Astrocyte (in vitro differentiated cells and primary cell): ENCODE data around the gene PRKCA.

ENCODE experiments used
- CTCF ChIP-seq: IDR thresholded peaks from 2 replicates; pipeline ENCODE4 v1.5.1; 2011; ENCODE audit warnings: low read depth, mild to moderate bottlenecking, inconsistent platforms, low read length, moderate library complexity; ENCODE audit not compliant: insufficient read depth
- EZH2 ChIP-seq: IDR thresholded peaks from 2 replicates; pipeline ENCODE4 v1.6.1; 2012; ENCODE audit warnings: mild to moderate bottlenecking, low read length, inconsistent platforms; ENCODE audit not compliant: insufficient read depth

GRCh38 chr17:66858226-66859083, 556.0 kb downstream of the PRKCA start:
- TF ChIP-seq CTCF (no peak), EZH2 (no peak)
